ENCODE measurements around the gene TUBE1.

GRCh38 chr6:112022749-112023148 lies 64.5 kb downstream of the TUBE1 start:
- TF ChIP-seq POLR2A (IDR thresholded peaks at IDR 0.05), result no peak
- TF ChIP-seq CTCF (IDR thresholded peaks at IDR 0.05), result no peak
- no peak for TF ChIP-seq EP300 (IDR thresholded peaks at IDR 0.05)

Data from ovary (tissue), 3 donors.